Endodermal cell (in vitro differentiated cells): ENCODE data around the gene GPN3. TPM values are rescaled to one million over a fixed set of nuclear protein-coding genes. Genes with fewer than 3 reads are reported as not detected.
"Not testable (repeated sequence)": the region's sequence is repeated elsewhere in the genome, so short reads cannot be mapped to it uniquely, and the experiment has no call there.

Source experiments
- DNase-seq: peaks from one replicate; pipeline ENCODE4 v3.0.0-alpha.2; 2017
- H3K27ac ChIP-seq: 2 replicates; pipeline ENCODE4 v1.5.1; 2013; ENCODE audit warnings: mild to moderate bottlenecking, low read depth, low read length, moderate library complexity
- H3K27me3 ChIP-seq: 2 replicates; pipeline ENCODE4 v1.6.1; 2013; ENCODE audit warnings: mild to moderate bottlenecking, low read length, moderate library complexity; ENCODE audit not compliant: insufficient read depth, control insufficient read depth, poor library complexity, severe bottlenecking
- H3K36me3 ChIP-seq: 2 replicates; pipeline ENCODE4 v1.7.0; 2013; ENCODE audit warnings: mild to moderate bottlenecking, low read length, moderate library complexity; ENCODE audit not compliant: control insufficient read depth, insufficient read depth
- H3K4me1 ChIP-seq: one replicate; pipeline ENCODE4 v1.7.0; 2013; ENCODE audit warnings: low read length; ENCODE audit not compliant: control insufficient read depth, insufficient read depth
- H3K4me3 ChIP-seq: 2 replicates; pipeline ENCODE4 v1.5.1; 2013; ENCODE audit warnings: mild to moderate bottlenecking, low read length, moderate library complexity
- H3K9ac ChIP-seq: 2 replicates; pipeline ENCODE4 v1.6.1; 2013; ENCODE audit warnings: mild to moderate bottlenecking, low read length, moderate library complexity; ENCODE audit not compliant: poor library complexity, severe bottlenecking; ENCODE audit errors: extremely low read depth
- H3K9me3 ChIP-seq: 2 replicates; pipeline ENCODE4 v1.6.1; 2013; ENCODE audit warnings: mild to moderate bottlenecking, low read length, moderate library complexity; ENCODE audit not compliant: control insufficient read depth
- H3K27ac Mint-ChIP-seq: 2 replicates; pipeline ENCODE4 v1.8.0; 2020; ENCODE audit warnings: mixed read lengths
- H3K27me3 Mint-ChIP-seq: 2 replicates; pipeline ENCODE4 v1.8.0; 2021; ENCODE audit warnings: mild to moderate bottlenecking, mixed read lengths; ENCODE audit not compliant: insufficient read depth
- H3K36me3 Mint-ChIP-seq: 2 replicates; pipeline ENCODE4 v1.8.0; 2020; ENCODE audit warnings: low read depth, mixed read lengths
- H3K4me1 Mint-ChIP-seq: 2 replicates; pipeline ENCODE4 v1.8.0; 2020; ENCODE audit warnings: mixed read lengths
- H3K4me3 Mint-ChIP-seq: 2 replicates; pipeline ENCODE4 v1.8.0; 2020; ENCODE audit warnings: mild to moderate bottlenecking, moderate library complexity, mixed read lengths
- H3K9me3 Mint-ChIP-seq: 2 replicates; pipeline ENCODE4 v1.8.0; 2020; ENCODE audit warnings: mild to moderate bottlenecking, mixed read lengths
- WGBS, 2 experiments: methylation state at CpG; one replicate each; pipeline versions ENCODE4 v1.1.5 to v1.1.7; 2013; ENCODE audit warnings: missing lambda C conversion rate in 2 of 2, mixed read lengths in 1 of 2; ENCODE audit not compliant: insufficient coverage in 1 of 2, insufficient read length in 1 of 2; 5-methylcytosine and 5-hydroxymethylcytosine counted together
- total RNA-seq, 2 donors: library from RNA; stranded (reverse); fragmentation: NEBNext Ultra II Directional in 1 of 2; extraction: Animal tissue kit (Norgen Biotek cat#: 25700) in 1 of 2; gene quantifications; 2 replicates in 1 of 2; 3 replicates in 1 of 2; pipeline ENCODE4 v1.2.1, GENCODE V29; 2021
- TF ChIP-seq, protein P1 (sequence below): fragments of 200-600 bp; sonication (generic); conservative IDR thresholded peaks from 2 replicates; pipeline ENCODE4 v1.5.0; 2021; ENCODE audit warnings: antibody characterized with exemption, mild to moderate bottlenecking

GPN3 gene
- total RNA-seq, 2 donors from 2014 or later = 40.8 to 50.7 TPM

DNA sequence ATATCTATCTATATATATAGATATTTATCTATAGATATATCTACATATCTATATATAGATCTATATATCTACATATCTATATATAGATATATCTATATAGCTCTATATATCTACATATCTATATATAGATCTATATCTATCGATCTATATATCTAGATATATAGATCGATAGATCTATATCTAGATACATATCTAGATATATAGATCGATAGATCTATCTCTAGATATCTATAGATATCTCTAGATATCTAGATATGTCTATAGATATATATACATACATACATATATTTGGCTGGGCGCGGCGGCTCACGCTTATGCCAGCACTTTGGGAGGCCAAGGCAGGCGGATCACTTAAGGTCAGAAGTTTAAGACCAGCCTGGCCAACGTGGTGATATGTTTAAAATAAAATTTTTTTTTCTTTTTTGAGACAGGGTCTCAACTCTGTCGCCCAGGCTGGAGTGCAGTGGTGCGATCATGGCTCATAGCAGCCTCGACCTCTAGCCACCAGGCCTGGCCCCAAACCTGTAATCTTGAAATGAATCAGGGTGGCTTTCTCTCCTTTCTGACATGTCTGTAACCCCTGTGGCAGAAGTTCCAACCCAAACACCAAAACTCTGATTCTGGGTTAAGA lies 36.0 kb downstream of the GPN3 start:
- no peak overlapping the region for H3K9ac ChIP-seq
- Mint-ChIP-seq H3K27ac (no peak overlapping the region), H3K27me3 (no peaks in the 10 kb centered on the region), H3K36me3 (peaks cover 29% of the 10 kb centered on the region), H3K4me3 (peak overlapping the region; percentile 81), H3K4me1 (no peaks in the 10 kb centered on the region), H3K9me3 (no peaks in the 10 kb centered on the region)
- no peaks in the 10 kb centered on the region for H3K9me3 ChIP-seq
- 94 to 95% methylated on average over 4 to 9 of the region's 12 CpGs for WGBS, 2 experiments
- no peak for DNase-seq
- peaks cover 26% of the 10 kb centered on the region for H3K36me3 ChIP-seq
- TF ChIP-seq, protein P1, sequence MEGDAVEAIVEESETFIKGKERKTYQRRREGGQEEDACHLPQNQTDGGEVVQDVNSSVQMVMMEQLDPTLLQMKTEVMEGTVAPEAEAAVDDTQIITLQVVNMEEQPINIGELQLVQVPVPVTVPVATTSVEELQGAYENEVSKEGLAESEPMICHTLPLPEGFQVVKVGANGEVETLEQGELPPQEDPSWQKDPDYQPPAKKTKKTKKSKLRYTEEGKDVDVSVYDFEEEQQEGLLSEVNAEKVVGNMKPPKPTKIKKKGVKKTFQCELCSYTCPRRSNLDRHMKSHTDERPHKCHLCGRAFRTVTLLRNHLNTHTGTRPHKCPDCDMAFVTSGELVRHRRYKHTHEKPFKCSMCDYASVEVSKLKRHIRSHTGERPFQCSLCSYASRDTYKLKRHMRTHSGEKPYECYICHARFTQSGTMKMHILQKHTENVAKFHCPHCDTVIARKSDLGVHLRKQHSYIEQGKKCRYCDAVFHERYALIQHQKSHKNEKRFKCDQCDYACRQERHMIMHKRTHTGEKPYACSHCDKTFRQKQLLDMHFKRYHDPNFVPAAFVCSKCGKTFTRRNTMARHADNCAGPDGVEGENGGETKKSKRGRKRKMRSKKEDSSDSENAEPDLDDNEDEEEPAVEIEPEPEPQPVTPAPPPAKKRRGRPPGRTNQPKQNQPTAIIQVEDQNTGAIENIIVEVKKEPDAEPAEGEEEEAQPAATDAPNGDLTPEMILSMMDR = no peak
- H3K27me3 ChIP-seq = no peaks in the 10 kb centered on the region
- peak overlapping the region; percentile 73 for H3K4me3 ChIP-seq
- H3K27ac ChIP-seq = no peak overlapping the region
- H3K4me1 ChIP-seq = no peaks in the 10 kb centered on the region

GRCh38 chr12:110429676-110430075 lies 38.4 kb downstream of the GPN3 start:
- H3K4me3 Mint-ChIP-seq, H3K4me1 ChIP-seq, H3K4me1 Mint-ChIP-seq, H3K27me3 Mint-ChIP-seq, H3K27me3 ChIP-seq, H3K9me3 Mint-ChIP-seq, H3K27ac Mint-ChIP-seq, H3K36me3 Mint-ChIP-seq, H3K36me3 ChIP-seq, H3K9ac ChIP-seq, DNase-seq, H3K4me3 ChIP-seq, H3K9me3 ChIP-seq, H3K27ac ChIP-seq: not testable (repeated sequence)
- 96 to 97% methylated on average over 7 to 14 of the region's 15 CpGs for WGBS, 2 experiments

GRCh38 chr12:110426406-110426805 lies 41.7 kb downstream of the GPN3 start:
- Mint-ChIP-seq H3K27ac (no peak overlapping the region), H3K4me3 (no peak overlapping the region), H3K9me3 (no peaks in the 10 kb centered on the region), H3K36me3 (no peaks in the 10 kb centered on the region), H3K4me1 (peaks cover 12% of the 10 kb centered on the region), H3K27me3 (no peaks in the 10 kb centered on the region)
- WGBS, 2 experiments = 67 to 100% methylated on average over 2 of the region's 3 CpGs
- no peaks in the 10 kb centered on the region for H3K4me1 ChIP-seq
- H3K27ac ChIP-seq = no peak overlapping the region
- no peak overlapping the region for H3K9ac ChIP-seq
- no peaks in the 10 kb centered on the region for H3K27me3 ChIP-seq
- no peak for DNase-seq
- TF ChIP-seq, protein P1 = no peak
- no peaks in the 10 kb centered on the region for H3K36me3 ChIP-seq
- H3K4me3 ChIP-seq = no peak overlapping the region
- no peaks in the 10 kb centered on the region for H3K9me3 ChIP-seq

DNA sequence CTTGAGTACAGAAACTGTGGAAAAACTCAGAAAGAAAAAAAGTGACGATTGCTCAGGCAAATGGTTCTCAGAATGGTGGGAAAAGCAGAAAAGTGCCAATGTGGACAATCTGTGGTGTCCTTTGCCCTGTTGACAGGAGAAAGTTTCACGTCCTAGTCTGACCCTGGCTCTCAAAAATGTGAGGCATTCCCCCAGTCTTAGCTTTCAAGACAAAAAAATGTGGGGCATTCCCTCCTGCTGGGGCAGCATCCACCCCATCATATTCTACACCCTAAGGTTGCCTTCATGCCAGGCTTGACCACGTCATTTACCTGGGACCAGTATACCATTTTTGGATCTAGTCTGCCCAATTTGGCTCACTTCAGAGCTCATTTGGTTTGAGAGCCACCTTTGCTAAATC lies 43.8 kb downstream of the GPN3 start:
- no peaks in the 10 kb centered on the region for H3K9me3 ChIP-seq
- Mint-ChIP-seq H3K4me1 (peaks cover 13% of the 10 kb centered on the region), H3K4me3 (no peak overlapping the region), H3K27ac (no peak overlapping the region), H3K9me3 (no peaks in the 10 kb centered on the region), H3K27me3 (no peaks in the 10 kb centered on the region), H3K36me3 (no peaks in the 10 kb centered on the region)
- no peak overlapping the region for H3K9ac ChIP-seq
- no peaks in the 10 kb centered on the region for H3K27me3 ChIP-seq
- H3K4me1 ChIP-seq = no peaks in the 10 kb centered on the region
- no peaks in the 10 kb centered on the region for H3K36me3 ChIP-seq
- no peak overlapping the region for H3K4me3 ChIP-seq
- no peak overlapping the region for H3K27ac ChIP-seq
- TF ChIP-seq, protein P1 = no peak
- 84% methylated on average over 3 of the region's 3 CpGs for WGBS, 2 experiments
- peak; percentile 76 for DNase-seq
